ENCODE results near the gene PROSER3. TPM values are rescaled to one million over a fixed set of nuclear protein-coding genes. Genes with fewer than 3 reads are reported as not detected.

PROSER3 gene
- polyA plus RNA-seq, 3 donors = 1.8 to 14.7 (median 2.9) TPM

DNA sequence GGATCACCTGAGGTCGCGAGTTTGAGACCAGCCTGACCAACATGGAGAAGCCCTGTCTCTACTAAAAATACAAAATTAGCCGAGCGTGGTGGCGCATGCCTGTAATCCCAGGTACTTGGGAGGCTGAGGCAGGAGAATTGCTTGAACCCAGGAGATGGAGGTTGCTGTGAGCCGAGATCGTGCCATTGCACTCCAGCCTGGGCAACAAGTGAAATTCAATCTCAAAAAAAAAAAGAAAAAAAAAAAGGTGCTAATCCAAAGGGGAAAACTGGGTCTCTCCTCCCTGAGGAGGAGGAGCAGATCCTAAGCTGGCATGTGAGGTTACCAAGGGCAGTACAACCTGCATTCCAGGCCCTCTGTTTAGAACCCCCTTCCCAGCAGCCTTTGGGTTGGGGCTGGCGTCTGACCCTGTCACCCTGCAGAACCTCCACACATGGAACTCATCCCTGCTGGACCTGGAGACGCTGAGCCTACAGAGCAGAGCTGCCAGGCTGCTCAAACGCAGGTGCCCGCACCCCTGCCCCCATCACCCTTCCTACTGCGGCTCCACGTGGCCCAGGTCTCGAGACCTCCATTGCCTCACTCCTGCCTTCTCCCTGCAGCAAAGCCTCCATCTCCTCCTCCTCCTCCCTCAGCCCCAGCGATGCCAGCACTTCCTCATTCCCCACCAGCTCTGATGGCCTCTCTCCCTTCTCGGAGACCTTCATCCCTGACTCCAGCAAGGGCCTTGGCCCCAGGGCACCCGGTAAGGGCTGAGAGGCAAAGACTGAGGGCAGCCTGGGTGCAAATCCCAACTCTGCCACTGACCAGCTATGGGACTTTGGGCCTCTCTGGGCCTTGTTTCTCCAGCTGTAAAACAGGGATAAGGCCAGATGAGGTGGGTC lies 6.7 kb downstream of the PROSER3 start:
- peak overlapping the region in 2 of 7 donors; percentile 41 to 44 for H3K27ac Mint-ChIP-seq
- no peaks in the 10 kb centered on the region for H3K4me1 Mint-ChIP-seq
- H4K20me1 ChIP-seq (ENCODE audit: insufficient read depth, low read length) = no peaks in the 10 kb centered on the region
- DNase-seq = no peak
- peaks cover 18 to 41% of the 10 kb centered on the region in 2 donors for H3K36me3 ChIP-seq (replicated peaks in 1 of 2; ENCODE audit: control insufficient read depth in 1 of 2, insufficient read depth in 2 of 2, low read length in 2 of 2)
- H3K27ac ChIP-seq (ENCODE audit: low read depth in 1 of 2, low read length in 2 of 2) = no peak overlapping the region
- no peak overlapping the region for H3K4me3 ChIP-seq (replicated peaks in 1 of 3; ENCODE audit: low read depth in 2 of 3, low read length in 3 of 3)
- H3K4me1 ChIP-seq (ENCODE audit: control insufficient read depth in 1 of 2, insufficient read depth in 2 of 2, low read length in 2 of 2) = no peaks in the 10 kb centered on the region
- no peak overlapping the region for H3K4me3 Mint-ChIP-seq
- no peak overlapping the region for H3K9ac ChIP-seq (ENCODE audit: insufficient read depth, low read length, poor library complexity, severe bottlenecking)
- H2AFZ ChIP-seq (ENCODE audit: insufficient read depth, low read depth, low read length, poor library complexity, severe bottlenecking) = no peak overlapping the region
- no peak overlapping the region for H3K4me2 ChIP-seq (replicated peaks; ENCODE audit: extremely low read depth, low read length, poor library complexity, severe bottlenecking)
- peaks cover 0 to 2% (median 0%) of the 10 kb centered on the region in 7 donors for H3K9me3 Mint-ChIP-seq
- no peaks in the 10 kb centered on the region for H3K9me3 ChIP-seq (replicated peaks in 1 of 2; ENCODE audit: control insufficient read depth in 1 of 2, insufficient read depth in 1 of 2, low read length in 2 of 2)
- TF ChIP-seq, protein P1, sequence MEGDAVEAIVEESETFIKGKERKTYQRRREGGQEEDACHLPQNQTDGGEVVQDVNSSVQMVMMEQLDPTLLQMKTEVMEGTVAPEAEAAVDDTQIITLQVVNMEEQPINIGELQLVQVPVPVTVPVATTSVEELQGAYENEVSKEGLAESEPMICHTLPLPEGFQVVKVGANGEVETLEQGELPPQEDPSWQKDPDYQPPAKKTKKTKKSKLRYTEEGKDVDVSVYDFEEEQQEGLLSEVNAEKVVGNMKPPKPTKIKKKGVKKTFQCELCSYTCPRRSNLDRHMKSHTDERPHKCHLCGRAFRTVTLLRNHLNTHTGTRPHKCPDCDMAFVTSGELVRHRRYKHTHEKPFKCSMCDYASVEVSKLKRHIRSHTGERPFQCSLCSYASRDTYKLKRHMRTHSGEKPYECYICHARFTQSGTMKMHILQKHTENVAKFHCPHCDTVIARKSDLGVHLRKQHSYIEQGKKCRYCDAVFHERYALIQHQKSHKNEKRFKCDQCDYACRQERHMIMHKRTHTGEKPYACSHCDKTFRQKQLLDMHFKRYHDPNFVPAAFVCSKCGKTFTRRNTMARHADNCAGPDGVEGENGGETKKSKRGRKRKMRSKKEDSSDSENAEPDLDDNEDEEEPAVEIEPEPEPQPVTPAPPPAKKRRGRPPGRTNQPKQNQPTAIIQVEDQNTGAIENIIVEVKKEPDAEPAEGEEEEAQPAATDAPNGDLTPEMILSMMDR (IDR thresholded peaks at IDR 0.05) = no peak
- intact Hi-C loops (cut with micrococcal nuclease) = loop anchor here in 1 of 2 donors (5.0 kb wide), 1 partner anchor 248 kb away; the partner anchor contains the start of gene ALKBH6
- H3K27me3 ChIP-seq (ENCODE audit: control insufficient read depth in 2 of 2, insufficient read depth in 2 of 2, low read length in 2 of 2) = no peaks in the 10 kb centered on the region
- peaks cover 0 to 1% (median 0%) of the 10 kb centered on the region in 3 donors for H3K27me3 Mint-ChIP-seq (ENCODE audit: low read depth in 3 of 3)
- peaks cover 30 to 67% of the 10 kb centered on the region in 2 donors for H3K36me3 Mint-ChIP-seq
- WGBS (ENCODE audit: insufficient coverage) = 90% methylated on average over 9 of the region's 17 CpGs
- H3K79me2 ChIP-seq (ENCODE audit: insufficient read depth, low read length) = peaks cover 3% of the 10 kb centered on the region

DNA sequence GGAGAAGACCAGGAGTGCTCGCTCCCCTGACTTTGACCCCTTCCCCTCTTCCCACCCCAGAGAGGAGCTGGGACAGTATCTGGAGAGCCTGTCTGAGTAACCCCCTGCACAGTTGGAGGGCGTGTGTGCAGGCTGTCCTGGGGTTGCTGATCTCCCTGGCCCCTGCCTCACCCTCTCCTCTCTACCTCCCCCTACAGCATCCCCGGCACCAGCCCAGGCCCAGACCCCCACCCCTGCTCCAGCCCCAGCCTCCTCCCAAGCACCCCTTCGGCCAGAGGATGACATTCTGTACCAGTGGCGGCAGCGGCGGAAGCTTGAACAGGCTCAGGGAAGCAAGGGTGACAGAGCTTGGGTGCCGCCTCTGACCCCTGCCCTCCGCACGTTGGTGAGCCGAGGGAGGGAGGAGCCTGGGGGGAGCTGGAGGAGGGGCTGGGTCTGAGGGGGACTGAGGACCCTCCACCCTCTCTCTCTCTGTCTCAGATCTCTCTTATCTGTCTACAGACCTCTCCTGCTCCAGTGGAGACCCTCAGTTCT lies 8.7 kb downstream of the PROSER3 start:
- Histone ChIP-seq H3K4me3 (replicated peaks in 1 of 3; ENCODE audit: low read depth in 2 of 3, low read length in 3 of 3) (no peak overlapping the region), H3K9me3 (replicated peaks in 1 of 2; ENCODE audit: control insufficient read depth in 1 of 2, insufficient read depth in 1 of 2, low read length in 2 of 2) (no peaks in the 10 kb centered on the region), H3K36me3 (replicated peaks in 1 of 2; ENCODE audit: control insufficient read depth in 1 of 2, insufficient read depth in 2 of 2, low read length in 2 of 2) (peaks cover 12 to 31% of the 10 kb centered on the region in 2 donors), H3K27ac (ENCODE audit: low read depth in 1 of 2, low read length in 2 of 2) (no peak overlapping the region), H3K79me2 (ENCODE audit: insufficient read depth, low read length) (no peaks in the 10 kb centered on the region), H4K20me1 (ENCODE audit: insufficient read depth, low read length) (no peaks in the 10 kb centered on the region), H3K27me3 (ENCODE audit: control insufficient read depth in 2 of 2, insufficient read depth in 2 of 2, low read length in 2 of 2) (no peaks in the 10 kb centered on the region), H2AFZ (ENCODE audit: insufficient read depth, low read depth, low read length, poor library complexity, severe bottlenecking) (no peak overlapping the region), H3K4me2 (replicated peaks; ENCODE audit: extremely low read depth, low read length, poor library complexity, severe bottlenecking) (no peak overlapping the region), H3K9ac (ENCODE audit: insufficient read depth, low read length, poor library complexity, severe bottlenecking) (no peak overlapping the region), H3K4me1 (ENCODE audit: control insufficient read depth in 1 of 2, insufficient read depth in 2 of 2, low read length in 2 of 2) (no peaks in the 10 kb centered on the region)
- Mint-ChIP-seq H3K9me3 (peaks cover 0 to 2% (median 0%) of the 10 kb centered on the region in 7 donors), H3K27me3 (ENCODE audit: low read depth in 3 of 3) (no peaks in the 10 kb centered on the region), H3K36me3 (peaks cover 30 to 60% of the 10 kb centered on the region in 2 donors), H3K4me1 (no peaks in the 10 kb centered on the region), H3K27ac (no peak overlapping the region), H3K4me3 (no peak overlapping the region)
- intact Hi-C loops (cut with micrococcal nuclease) = no loop called here
- WGBS (ENCODE audit: insufficient coverage) = 100% methylated on average over 2 of the region's 11 CpGs
- TF ChIP-seq, protein P1 (IDR thresholded peaks at IDR 0.05) = no peak
- DNase-seq = no peak

Data from CD14-positive monocyte (primary cell).